MG63 (cell line): ENCODE results near the gene CDCA5. TPM values are rescaled to one million over a fixed set of nuclear protein-coding genes. Genes with fewer than 3 reads are reported as not detected.
"Not testable (repeated sequence)": the region's sequence is repeated elsewhere in the genome, so short reads cannot be mapped to it uniquely, and the experiment has no call there.

Source experiments
- DNase-seq: peaks from one replicate; pipeline ENCODE4 v3.0.0-alpha.2; 2020
- H3K27me3 ChIP-seq: fragments of 250-450 bp; sonication (Bioruptor Pico); 2 replicates; pipeline ENCODE4 v1.5.1; 2020; ENCODE audit warnings: mild to moderate bottlenecking, moderate library complexity
- H3K36me3 ChIP-seq: fragments of 250-450 bp; sonication (Bioruptor Pico); 2 replicates; pipeline ENCODE4 v1.5.1; 2020; ENCODE audit warnings: mild to moderate bottlenecking, moderate library complexity
- H3K4me3 ChIP-seq: fragments of 250-450 bp; sonication (Bioruptor Pico); 2 replicates; pipeline ENCODE4 v1.5.1; 2020; ENCODE audit warnings: mild to moderate bottlenecking, moderate library complexity
- H3K9me3 ChIP-seq: fragments of 250-450 bp; sonication (Bioruptor Pico); 2 replicates; pipeline ENCODE4 v1.5.1; 2020; ENCODE audit warnings: mild to moderate bottlenecking, moderate library complexity
- total RNA-seq: library from RNA; depleted of rRNA; stranded (reverse); fragments of >200 nt; shearing (Covaris generic); gene quantifications from 2 replicates; pipeline ENCODE4 v1.2.3, GENCODE V29; 2014; ENCODE audit warnings: low replicate concordance

CDCA5 gene
- total RNA-seq, 1 experiment from 2014 or later: 43.5 TPM

DNA sequence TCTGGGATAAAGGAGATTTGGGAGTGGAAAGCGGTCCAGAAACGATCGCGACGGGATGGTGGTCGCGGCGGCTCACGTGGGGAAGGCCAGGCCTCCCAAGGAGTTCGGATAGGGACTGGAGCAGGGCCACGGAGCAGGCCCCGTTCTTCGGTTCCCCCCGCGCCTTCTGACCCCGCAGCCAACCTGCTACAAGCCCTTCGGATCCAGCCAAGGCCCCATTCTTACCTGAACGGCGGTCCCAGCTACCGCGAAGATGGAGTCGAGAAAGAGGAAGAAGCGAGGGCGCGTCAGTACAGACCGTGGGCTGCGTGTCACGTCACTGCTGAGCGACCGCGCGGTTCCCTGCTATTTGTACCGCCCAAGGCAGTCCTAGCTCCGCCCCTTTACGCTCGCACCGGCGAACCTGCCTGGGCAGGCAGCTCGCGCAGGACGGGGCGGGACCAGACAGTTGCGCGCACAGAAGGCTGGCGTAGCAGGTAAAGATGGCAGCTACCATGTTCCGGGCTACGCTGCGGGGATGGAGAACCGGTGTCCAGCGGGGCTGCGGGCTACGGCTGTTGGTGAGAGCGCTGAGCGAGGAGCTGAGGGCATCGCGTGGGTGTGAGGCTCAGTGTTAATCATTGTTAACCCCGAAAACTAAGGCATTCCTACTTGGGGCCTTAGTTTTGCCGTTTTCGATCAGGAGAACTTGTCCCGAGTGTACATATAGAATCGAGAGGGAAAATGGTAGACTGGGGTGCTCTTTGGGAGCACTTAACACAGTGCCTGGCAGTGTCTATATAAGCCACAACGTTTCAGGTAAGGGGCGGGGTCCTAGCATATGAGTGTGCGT lies 38.2 kb upstream of the CDCA5 start, which contains the start of the genes FAU and MRPL49:
Gene FAU, minus strand, starts transcription at position 270 of the 832 bp plus-strand sequence. CDS start 321 bp downstream, outside the sequence.
Gene MRPL49, plus strand, starts transcription at position 457 of the 832 bp plus-strand sequence. Its CDS starts 26 bp downstream, at position 483.
- no peaks in the 10 kb centered on the region for H3K27me3 ChIP-seq
- H3K9me3 ChIP-seq: no peaks in the 10 kb centered on the region
- H3K36me3 ChIP-seq: peaks cover 59% of the 10 kb centered on the region
- peak within 1 kb of the TSS; percentile 99 for H3K4me3 ChIP-seq
- DNase-seq: peak; percentile 97

- Histone ChIP-seq H3K27me3 (no peaks in the 10 kb centered on the region), H3K36me3 (peaks cover 61% of the 10 kb centered on the region), H3K9me3 (no peaks in the 10 kb centered on the region), H3K4me3 (peak overlapping the region; percentile 99)
- DNase-seq: no peak
These were observed 37.6 kb upstream of the CDCA5 start for GRCh38 chr11:65121447-65121864.

GRCh38 chr11:65120831-65121230 lies 37.0 kb upstream of the CDCA5 start:
- Histone ChIP-seq H3K36me3 (peaks cover 67% of the 10 kb centered on the region), H3K27me3 (no peaks in the 10 kb centered on the region), H3K9me3 (no peaks in the 10 kb centered on the region), H3K4me3 (peak overlapping the region; percentile 99)
- DNase-seq: no peak

DNA sequence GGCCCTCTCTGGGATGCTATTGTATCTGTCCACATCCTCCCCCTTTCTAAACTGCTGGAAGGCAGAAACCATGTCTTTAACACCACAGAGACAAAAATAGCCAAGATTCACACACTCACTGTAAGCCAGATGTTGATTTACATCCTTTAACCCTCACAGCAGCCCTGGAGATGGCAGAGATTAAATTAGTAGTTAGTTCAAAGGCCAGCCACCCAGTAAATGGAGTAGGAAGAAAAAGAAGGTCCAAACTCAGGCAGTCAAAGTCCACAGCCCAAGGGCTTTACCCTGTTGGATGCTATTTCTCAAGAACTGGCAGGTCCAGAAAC lies 35.8 kb upstream of the CDCA5 start:
- Histone ChIP-seq H3K36me3 (peaks cover 70% of the 10 kb centered on the region), H3K27me3 (no peaks in the 10 kb centered on the region), H3K4me3 (no peak overlapping the region), H3K9me3 (no peaks in the 10 kb centered on the region)
- DNase-seq: no peak

DNA sequence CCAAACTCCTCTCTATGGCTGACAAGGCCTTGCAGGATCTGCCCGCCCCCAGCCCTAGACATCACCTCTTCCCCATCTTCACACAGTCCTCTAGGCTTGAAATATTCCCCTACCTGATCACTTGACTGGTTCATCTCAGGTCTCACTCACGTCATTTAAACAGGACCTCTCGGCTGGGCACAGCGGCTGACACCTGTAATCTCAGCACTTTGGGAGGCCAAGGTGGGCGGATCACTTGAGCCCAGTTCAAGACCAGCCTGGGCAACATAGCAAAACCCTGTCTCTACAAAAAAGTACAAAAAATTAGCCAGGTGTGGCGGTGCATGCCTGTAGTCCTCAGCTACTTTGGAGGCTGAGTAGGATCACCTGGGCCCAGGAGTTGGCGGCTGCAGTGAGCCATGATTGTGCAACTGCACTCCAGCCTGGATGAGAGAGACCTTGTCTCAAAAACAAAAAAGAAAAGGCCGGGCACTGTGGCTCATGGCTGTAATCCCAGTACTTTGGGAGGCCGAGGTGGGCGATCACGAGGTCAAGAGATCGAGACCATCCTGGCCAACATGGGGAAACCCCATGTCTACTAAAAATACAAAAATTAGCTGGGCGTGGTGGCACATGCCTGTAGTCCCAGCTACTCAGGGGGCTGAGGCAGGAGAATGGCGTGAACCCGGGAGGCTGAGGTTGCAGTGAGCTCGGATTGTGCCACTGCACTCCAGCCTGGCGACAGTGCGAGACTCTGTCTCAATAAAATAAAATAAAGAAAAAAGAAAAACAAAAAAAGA lies 35.2 kb upstream of the CDCA5 start:
- not testable (repeated sequence) for H3K9me3 ChIP-seq, DNase-seq, H3K27me3 ChIP-seq, H3K4me3 ChIP-seq
- peaks cover 65% of the 10 kb centered on the region for H3K36me3 ChIP-seq

DNA sequence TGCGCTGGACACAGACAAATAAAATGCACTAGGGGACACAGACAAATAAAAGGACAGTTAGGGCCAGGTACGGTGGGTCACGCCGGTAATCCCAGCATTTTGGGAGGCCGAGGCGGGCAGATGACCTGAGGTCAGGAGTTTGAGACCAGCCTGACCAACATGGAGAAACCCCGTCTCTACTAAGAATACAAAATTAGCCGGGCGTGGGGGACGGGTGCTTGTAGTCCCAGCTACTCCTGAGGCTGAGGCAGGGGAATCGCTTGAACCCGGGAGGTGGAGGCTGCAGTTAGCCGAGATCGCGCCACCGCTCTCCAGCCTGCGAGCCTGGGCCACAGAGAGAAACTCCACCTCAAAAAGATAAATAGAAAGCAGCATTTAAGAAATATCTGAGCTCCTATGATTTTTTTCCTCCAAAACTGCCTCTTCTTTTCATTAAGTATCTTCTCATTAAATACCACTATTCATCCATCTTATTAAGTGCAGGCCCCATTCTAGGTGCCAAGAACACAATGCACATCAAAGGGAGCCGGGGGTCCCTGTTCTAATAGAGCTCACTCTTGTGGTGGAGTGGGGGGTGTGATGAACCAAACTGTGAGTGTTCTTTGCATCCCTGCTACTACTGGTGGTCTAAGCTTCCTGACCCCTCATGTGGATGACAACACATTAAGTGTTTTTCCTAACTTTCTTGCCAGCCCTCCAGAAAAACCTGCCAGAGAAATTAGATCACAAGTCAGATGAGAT lies 34.4 kb upstream of the CDCA5 start:
- Histone ChIP-seq H3K4me3 (no peak overlapping the region; the same call in 1 of the 2 replicates), H3K9me3 (no peaks in the 10 kb centered on the region), H3K27me3 (no peaks in the 10 kb centered on the region), H3K36me3 (peaks cover 60% of the 10 kb centered on the region)
- no peak for DNase-seq

- Histone ChIP-seq H3K27me3 (no peaks in the 10 kb centered on the region), H3K36me3 (peaks cover 56% of the 10 kb centered on the region), H3K4me3 (peak within 1 kb of the TSS; percentile 68)
These were observed 33.6 kb upstream of the CDCA5 start, which contains the start of gene ZNHIT2 for GRCh38 chr11:65117206-65118096. TSS of gene ZNHIT2 (minus strand) at chr11:65117701. CDS start at chr11:65117653, 48 bp downstream.

DNA sequence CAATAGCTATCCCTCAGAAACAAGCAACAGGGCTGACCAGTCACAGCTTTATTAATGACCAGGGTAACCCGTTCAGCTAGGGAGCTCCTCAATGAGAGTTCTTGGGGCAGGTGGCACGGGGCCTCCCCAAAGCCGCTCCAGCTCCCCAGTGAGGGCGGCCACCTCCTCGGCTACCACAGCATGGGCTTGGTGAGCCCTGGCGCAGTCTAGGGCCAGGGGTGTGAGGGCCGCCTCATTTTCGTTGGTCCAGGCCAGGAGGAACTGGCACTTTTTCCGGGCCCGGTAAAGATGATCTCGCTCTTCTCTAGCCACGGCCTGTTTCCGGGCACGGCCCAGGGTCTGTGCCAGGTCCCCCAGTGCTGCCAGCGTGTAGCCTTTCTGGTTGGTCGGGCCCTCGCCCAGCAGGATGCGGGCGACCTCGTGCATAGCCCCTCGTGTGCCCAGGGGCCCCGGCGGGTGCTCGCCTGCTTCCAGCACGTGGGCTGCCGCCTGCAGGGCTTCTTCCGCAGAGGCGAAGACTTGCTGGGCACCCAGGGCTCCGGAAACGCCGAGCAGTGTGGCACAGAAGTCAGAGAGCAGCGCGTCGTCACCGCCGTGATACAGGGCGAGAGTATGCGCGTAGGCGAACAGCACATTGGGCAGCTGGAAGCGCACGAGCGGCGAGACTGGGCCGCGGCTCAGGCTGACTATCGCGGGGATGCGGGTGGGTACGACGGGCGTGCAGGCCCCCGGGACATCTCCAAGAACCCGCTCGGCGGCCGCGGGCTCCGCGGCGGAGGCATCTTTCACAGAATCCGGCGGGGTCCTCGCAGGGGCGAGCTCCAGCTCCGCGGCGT lies 32.7 kb upstream of the CDCA5 start:
- DNase-seq: peak; percentile 62
- no peaks in the 10 kb centered on the region for H3K9me3 ChIP-seq
- H3K4me3 ChIP-seq: peak overlapping the region; percentile 68
- no peaks in the 10 kb centered on the region for H3K27me3 ChIP-seq
- H3K36me3 ChIP-seq: peaks cover 53% of the 10 kb centered on the region

More at GRCh38 chr11:65117206-65118096, 33.6 kb upstream of the CDCA5 start, which contains the start of gene ZNHIT2:
- H3K9me3 ChIP-seq: no peaks in the 10 kb centered on the region
- peak; percentile 97 for DNase-seq

DNA sequence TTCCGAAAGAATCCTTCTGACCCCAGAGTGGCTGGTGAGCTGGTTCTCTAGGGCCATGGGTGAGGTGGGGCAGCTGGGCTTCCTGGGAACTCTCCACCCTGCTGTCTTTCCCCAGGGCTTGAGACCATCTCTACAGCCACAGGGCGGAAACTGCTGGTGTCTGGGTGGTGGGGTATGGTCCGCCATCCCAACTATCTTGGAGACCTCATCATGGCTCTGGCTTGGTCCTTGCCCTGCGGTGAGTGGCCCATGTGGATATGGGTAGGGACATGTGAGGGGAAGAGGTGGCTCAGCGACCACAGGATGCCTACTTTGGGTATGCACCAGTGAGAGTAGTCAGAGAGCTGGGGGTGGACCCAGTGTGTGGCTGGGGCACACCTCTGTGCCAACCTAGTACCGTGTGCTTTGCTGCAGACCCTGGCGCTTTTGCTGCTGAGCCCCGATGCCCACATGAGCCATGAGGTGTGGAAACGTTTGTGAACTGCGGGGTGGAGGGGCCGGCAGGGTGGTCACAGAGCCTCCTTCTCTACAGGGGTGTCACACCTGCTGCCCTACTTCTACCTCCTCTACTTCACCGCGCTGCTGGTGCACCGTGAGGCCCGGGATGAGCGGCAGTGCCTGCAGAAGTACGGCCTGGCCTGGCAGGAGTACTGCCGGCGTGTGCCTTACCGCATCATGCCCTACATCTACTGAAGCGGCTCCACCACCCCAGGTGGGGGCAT lies 31.7 kb upstream of the CDCA5 start:
- peaks cover 50% of the 10 kb centered on the region for H3K36me3 ChIP-seq
- no peaks in the 10 kb centered on the region for H3K9me3 ChIP-seq
- DNase-seq: no peak
- no peak overlapping the region for H3K4me3 ChIP-seq
- no peaks in the 10 kb centered on the region for H3K27me3 ChIP-seq

GRCh38 chr11:65114538-65115171 lies 30.8 kb upstream of the CDCA5 start:
- H3K27me3 ChIP-seq: no peaks in the 10 kb centered on the region
- H3K36me3 ChIP-seq: peaks cover 42% of the 10 kb centered on the region
- DNase-seq: no peak
- no peak overlapping the region for H3K4me3 ChIP-seq
- H3K9me3 ChIP-seq: no peaks in the 10 kb centered on the region

DNA sequence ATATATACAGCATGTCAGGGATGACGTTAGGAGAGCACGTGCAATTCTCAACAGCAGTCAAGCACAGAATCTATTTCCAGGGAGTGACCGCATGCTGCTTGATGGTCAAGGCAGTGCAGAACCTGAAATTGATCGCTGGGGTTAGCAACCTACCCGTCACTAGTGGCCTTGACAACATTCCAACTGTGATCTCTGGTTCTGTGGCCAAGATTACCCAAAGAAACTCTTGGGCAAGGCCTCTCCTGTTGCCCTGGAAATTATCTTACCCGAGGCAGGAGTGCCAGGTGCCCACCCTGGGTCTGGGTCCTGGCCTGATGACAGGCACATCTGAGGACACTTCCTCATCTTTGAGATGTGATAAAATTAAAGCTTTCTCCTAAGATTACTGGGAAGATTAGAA lies 30.0 kb upstream of the CDCA5 start:
- no peaks in the 10 kb centered on the region for H3K9me3 ChIP-seq
- no peaks in the 10 kb centered on the region for H3K27me3 ChIP-seq
- no peak overlapping the region for H3K4me3 ChIP-seq
- peaks cover 33% of the 10 kb centered on the region for H3K36me3 ChIP-seq
- DNase-seq: no peak

DNA sequence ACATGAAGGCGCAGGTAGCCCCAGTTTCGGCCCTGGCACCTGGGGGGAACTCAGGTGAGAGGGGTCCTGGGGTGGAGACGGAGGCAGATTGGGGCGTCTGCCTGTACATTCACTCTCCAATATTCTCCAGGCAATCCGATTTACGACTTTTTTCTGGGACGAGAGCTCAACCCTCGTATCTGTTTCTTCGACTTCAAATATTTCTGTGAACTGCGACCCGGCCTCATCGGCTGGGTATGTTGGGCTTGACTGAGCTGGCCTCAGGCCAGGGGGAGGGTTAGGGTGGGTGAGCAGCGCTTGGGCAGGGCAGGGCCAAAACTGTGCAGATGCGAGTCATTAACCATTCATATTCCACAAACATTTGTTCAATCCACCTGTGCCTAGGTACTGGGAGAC lies 29.5 kb upstream of the CDCA5 start:
- no peak for DNase-seq
- no peaks in the 10 kb centered on the region for H3K27me3 ChIP-seq
- no peak overlapping the region for H3K4me3 ChIP-seq
- H3K9me3 ChIP-seq: no peaks in the 10 kb centered on the region
- peaks cover 30% of the 10 kb centered on the region for H3K36me3 ChIP-seq

GRCh38 chr11:65112546-65113360 lies 28.9 kb upstream of the CDCA5 start:
- H3K4me3 ChIP-seq: no peak overlapping the region
- H3K27me3 ChIP-seq: no peaks in the 10 kb centered on the region
- H3K9me3 ChIP-seq: no peaks in the 10 kb centered on the region
- peaks cover 25% of the 10 kb centered on the region for H3K36me3 ChIP-seq
- no peak for DNase-seq
